HG03520 (cell line): ENCODE data around the gene LIF.
"Not testable (repeated sequence)": the region's sequence is repeated elsewhere in the genome, so short reads cannot be mapped to it uniquely, and the experiment has no call there.

Experiments
- ATAC-seq: cut with Tn5 transposase; IDR thresholded peaks from one replicate; pipeline ENCODE4 v1.9.1; 2021; ENCODE audit warnings: mild to moderate bottlenecking, moderate library complexity; ENCODE audit not compliant: unreplicated experiment

Gene LIF

GRCh38 chr22:30244641-30245040 is 1.9 kb downstream of the LIF start:
- ATAC-seq, result no peak

GRCh38 chr22:30244066-30244465 is 2.5 kb downstream of the LIF start:
- no peak for ATAC-seq

- ATAC-seq, result no peak
Observed at GRCh38 chr22:30243661-30244060, 2.9 kb downstream of the LIF start.

- no peak for ATAC-seq
Observed at GRCh38 chr22:30241576-30242371, 4.8 kb downstream of the LIF start.

- no peak for ATAC-seq
Observed at GRCh38 chr22:30240541-30241417, 5.8 kb downstream of the LIF start.

- no peak for ATAC-seq
Observed at GRCh38 chr22:30239488-30240405, 6.8 kb downstream of the LIF start.

- ATAC-seq, result no peak
Observed at GRCh38 chr22:30238661-30239487, 7.7 kb downstream of the LIF start.

GRCh38 chr22:30238136-30238535 is 8.4 kb downstream of the LIF start:
- no peak for ATAC-seq

- no peak for ATAC-seq
Observed at GRCh38 chr22:30236875-30237274, 9.7 kb downstream of the LIF start.

GRCh38 chr22:30235687-30236170 is 10.8 kb downstream of the LIF start:
- no peak for ATAC-seq

GRCh38 chr22:30234786-30235470 is 11.6 kb downstream of the LIF start:
- ATAC-seq, result no peak

GRCh38 chr22:30234325-30234724 is 12.2 kb downstream of the LIF start:
- not testable (repeated sequence) for ATAC-seq

- no peak for ATAC-seq
Observed at GRCh38 chr22:30233582-30233981, 13.0 kb downstream of the LIF start.

- no peak for ATAC-seq
Observed at GRCh38 chr22:30232716-30233218, 13.8 kb downstream of the LIF start.

GRCh38 chr22:30230787-30231461 is 15.6 kb downstream of the LIF start:
- ATAC-seq, result no peak

- ATAC-seq, result no peak
Observed at GRCh38 chr22:30230330-30230729, 16.2 kb downstream of the LIF start.

GRCh38 chr22:30228509-30229359 is 17.8 kb downstream of the LIF start:
- no peak for ATAC-seq
